ENCODE measurements around the gene OR5T1. TPM values are rescaled to one million over a fixed set of nuclear protein-coding genes. Genes with fewer than 3 reads are reported as not detected.

OR5T1 gene
- total and polyA plus RNA-seq, 2 of the 13 experiments (the other 11 are each of a cell fraction or from before 2014, with no cell fraction given), result not detected

DNA sequence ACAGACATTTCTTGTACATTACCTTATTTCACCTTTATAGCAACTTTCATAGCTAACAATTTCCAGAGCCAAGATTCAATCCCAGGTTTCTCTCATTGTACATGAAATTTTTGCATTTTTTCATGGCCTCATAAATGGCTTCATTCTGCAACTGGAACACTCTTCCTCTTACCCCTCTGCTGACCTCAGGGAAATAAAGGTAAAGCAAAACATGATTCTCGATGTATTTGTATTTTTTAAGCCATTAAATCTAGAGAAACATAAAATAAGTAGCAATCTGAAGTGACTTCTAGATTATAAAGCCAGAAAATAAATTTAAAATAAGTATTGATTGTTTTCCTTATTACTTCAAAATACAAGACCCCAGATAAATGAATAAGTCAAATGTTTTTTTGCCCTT lies 39.8 kb upstream of the OR5T1 start, which contains the start of gene OR5T2:
Gene OR5T2, minus strand, starts transcription at position 101 of the 400 bp plus-strand sequence. CDS start 1,193 bp downstream, outside the sequence.
- Histone ChIP-seq H3K36me3 (replicated peaks in 1 of 2; ENCODE audit: control insufficient read depth in 1 of 2, insufficient read depth in 2 of 2, low read length in 2 of 2) (no peaks in the 10 kb centered on the region), H4K20me1 (ENCODE audit: insufficient read depth, low read length) (no peaks in the 10 kb centered on the region), H3K27me3 (ENCODE audit: control insufficient read depth in 1 of 2, insufficient read depth in 2 of 2, low read length in 2 of 2) (no peaks in the 10 kb centered on the region), H3K4me3 (replicated peaks in 1 of 3; ENCODE audit: insufficient read depth in 1 of 3, low read depth in 2 of 3, low read length in 3 of 3) (no peak within 1 kb of the TSS), H3K4me1 (ENCODE audit: insufficient read depth, low read length) (no peaks in the 10 kb centered on the region), H3K9me3 (ENCODE audit: low read length) (peaks cover 57% of the 10 kb centered on the region), H3K79me2 (ENCODE audit: insufficient read depth, low read length) (no peaks in the 10 kb centered on the region), H2AFZ (ENCODE audit: low read length) (no peak within 1 kb of the TSS), H3K27ac (ENCODE audit: extremely low read length, insufficient read depth, low read length) (no peak within 1 kb of the TSS), H3K4me2 (ENCODE audit: low read depth, low read length) (no peak within 1 kb of the TSS), H3K9ac (ENCODE audit: insufficient read depth, low read depth, low read length) (no peak within 1 kb of the TSS)
- DNase-seq (ENCODE audit: low spot score), result no peak
- POLR2A ChIA-PET, result no interaction called here
- intact Hi-C loops (cut with micrococcal nuclease; ENCODE audit: unreplicated experiment) (no loop called here), in situ Hi-C loops (cut with HindIII; ENCODE audit: extremely low pct_ligation_motif_present, low pct_unique_long_range_greater_than_20kb) (no loop called here)
- CTCF ChIA-PET (ENCODE audit: low intra/inter-chr PET ratio, low total read pairs), result no interaction called here
- BruUV-seq (replicated peaks), result no TSS peak
- WGBS (ENCODE audit: low lambda C conversion rate), result 2% methylated on average over 1 of the region's 1 CpG
- TF ChIP-seq ZFY (CRISPR knock-in tag; IDR thresholded peaks at IDR 0.05) (no peak), ZNF296 (CRISPR knock-in tag; conservative IDR thresholded peaks at IDR 0.05) (no peak), ZNF331 (CRISPR knock-in tag; IDR thresholded peaks at IDR 0.05) (no peak)
- TF ChIP-seq, protein P1, sequence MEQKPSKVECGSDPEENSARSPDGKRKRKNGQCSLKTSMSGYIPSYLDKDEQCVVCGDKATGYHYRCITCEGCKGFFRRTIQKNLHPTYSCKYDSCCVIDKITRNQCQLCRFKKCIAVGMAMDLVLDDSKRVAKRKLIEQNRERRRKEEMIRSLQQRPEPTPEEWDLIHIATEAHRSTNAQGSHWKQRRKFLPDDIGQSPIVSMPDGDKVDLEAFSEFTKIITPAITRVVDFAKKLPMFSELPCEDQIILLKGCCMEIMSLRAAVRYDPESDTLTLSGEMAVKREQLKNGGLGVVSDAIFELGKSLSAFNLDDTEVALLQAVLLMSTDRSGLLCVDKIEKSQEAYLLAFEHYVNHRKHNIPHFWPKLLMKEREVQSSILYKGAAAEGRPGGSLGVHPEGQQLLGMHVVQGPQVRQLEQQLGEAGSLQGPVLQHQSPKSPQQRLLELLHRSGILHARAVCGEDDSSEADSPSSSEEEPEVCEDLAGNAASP (CRISPR knock-in tag; IDR thresholded peaks at IDR 0.05; ENCODE audit: borderline replicate concordance), result no peak
- TF ChIP-seq, protein P2, sequence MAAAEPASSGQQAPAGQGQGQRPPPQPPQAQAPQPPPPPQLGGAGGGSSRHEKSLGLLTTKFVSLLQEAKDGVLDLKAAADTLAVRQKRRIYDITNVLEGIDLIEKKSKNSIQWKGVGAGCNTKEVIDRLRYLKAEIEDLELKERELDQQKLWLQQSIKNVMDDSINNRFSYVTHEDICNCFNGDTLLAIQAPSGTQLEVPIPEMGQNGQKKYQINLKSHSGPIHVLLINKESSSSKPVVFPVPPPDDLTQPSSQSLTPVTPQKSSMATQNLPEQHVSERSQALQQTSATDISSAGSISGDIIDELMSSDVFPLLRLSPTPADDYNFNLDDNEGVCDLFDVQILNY (CRISPR knock-in tag; conservative IDR thresholded peaks at IDR 0.05), result no peak
- TF ChIP-seq, protein P3, sequence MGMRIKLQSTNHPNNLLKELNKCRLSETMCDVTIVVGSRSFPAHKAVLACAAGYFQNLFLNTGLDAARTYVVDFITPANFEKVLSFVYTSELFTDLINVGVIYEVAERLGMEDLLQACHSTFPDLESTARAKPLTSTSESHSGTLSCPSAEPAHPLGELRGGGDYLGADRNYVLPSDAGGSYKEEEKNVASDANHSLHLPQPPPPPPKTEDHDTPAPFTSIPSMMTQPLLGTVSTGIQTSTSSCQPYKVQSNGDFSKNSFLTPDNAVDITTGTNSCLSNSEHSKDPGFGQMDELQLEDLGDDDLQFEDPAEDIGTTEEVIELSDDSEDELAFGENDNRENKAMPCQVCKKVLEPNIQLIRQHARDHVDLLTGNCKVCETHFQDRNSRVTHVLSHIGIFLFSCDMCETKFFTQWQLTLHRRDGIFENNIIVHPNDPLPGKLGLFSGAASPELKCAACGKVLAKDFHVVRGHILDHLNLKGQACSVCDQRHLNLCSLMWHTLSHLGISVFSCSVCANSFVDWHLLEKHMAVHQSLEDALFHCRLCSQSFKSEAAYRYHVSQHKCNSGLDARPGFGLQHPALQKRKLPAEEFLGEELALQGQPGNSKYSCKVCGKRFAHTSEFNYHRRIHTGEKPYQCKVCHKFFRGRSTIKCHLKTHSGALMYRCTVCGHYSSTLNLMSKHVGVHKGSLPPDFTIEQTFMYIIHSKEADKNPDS (CRISPR knock-in tag; IDR thresholded peaks at IDR 0.05), result no peak
- no peak for ATAC-seq
- no peak for FAIRE-seq
